Astrocyte of the hippocampus (primary cell): Measurements from ENCODE around the gene CACNA1G.
A peak's percentile ranks its signal among the peaks of the same experiment; 100 is the strongest.

Experiments
- DNase-seq: peaks from one replicate; pipeline ENCODE4 v3.0.0; 2011; ENCODE audit warnings: low read depth, low spot score

Gene CACNA1G

DNA sequence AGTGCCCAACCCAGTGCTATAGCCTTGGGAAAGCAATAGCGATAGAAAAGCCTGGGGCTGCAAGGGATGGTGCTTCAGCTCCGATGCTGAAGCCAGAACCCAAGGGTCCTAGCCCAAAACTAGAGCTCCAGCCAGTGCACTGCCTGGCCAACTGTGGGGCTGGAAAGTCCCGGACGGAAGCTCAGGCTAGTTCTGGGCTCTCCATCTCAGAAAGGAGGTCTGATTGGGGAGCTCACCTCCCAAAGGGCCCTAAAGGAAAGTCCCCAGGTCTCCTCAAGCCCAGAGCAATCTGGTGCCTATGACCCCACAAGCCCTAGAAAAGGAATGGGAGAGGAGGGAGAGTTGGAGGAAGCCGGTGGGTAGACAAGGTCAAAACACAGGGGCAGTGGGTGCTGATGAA lies 72.1 kb downstream of the CACNA1G start:
- no peak for DNase-seq

DNA sequence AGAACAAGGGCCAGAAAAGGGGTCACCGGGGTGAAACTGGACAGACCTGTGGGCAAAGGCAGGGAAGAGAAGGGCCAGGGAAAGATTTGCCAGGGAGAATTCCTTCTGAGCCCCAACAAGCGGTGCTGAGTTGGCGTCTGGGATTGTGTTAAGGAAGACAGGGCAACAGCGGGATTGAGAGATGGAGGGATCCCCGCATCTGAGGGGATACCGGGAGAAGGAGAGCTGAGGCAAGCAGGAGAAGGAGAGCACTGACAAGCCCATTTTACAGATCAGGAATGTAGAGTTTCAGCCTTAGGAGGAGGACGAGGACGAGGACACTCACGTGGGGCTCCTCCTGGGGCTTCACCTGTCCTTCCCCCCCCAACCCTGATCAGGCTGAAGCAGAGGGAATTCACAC lies 73.2 kb downstream of the CACNA1G start:
- DNase-seq = no peak

DNA sequence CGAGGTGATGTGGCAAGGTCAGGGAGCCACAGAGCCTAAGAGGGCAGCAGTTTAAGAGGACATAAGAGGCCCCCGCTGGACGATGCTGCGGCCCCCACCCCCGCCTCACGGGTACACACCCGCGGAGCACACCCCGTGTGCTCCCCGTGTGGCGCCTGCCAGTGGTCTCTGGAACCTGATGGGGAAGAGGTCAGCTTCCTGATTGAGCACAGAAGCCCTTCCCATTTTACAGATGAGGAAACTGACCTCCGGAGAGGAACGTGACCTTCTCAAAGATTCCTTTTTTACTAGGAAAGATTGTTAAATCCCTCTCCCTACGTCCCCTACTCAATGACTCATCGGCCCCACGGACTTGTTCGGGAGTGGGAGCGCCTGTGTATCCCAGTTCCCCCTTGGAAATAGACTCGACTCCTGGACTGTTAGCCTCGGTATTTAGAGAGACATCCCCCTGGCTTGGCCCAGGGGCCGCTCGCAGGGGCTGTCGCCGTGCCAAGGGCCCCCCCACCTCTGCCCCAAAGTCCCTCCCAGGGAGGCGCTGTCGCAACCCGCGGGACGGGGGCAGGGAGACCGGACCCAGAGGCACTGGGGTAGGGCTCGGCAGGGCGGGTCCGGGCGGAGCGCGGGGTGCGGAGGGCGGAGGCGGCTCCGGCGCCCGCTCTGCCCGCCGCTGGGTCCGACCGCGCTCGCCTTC lies 73.9 kb downstream of the CACNA1G start, which contains the start of gene ABCC3:
Gene ABCC3 (plus strand): TSS at position 658 of the 691 bp plus-strand sequence. CDS start 56 bp downstream, outside the sequence.
- DNase-seq = peak; percentile 70

DNA sequence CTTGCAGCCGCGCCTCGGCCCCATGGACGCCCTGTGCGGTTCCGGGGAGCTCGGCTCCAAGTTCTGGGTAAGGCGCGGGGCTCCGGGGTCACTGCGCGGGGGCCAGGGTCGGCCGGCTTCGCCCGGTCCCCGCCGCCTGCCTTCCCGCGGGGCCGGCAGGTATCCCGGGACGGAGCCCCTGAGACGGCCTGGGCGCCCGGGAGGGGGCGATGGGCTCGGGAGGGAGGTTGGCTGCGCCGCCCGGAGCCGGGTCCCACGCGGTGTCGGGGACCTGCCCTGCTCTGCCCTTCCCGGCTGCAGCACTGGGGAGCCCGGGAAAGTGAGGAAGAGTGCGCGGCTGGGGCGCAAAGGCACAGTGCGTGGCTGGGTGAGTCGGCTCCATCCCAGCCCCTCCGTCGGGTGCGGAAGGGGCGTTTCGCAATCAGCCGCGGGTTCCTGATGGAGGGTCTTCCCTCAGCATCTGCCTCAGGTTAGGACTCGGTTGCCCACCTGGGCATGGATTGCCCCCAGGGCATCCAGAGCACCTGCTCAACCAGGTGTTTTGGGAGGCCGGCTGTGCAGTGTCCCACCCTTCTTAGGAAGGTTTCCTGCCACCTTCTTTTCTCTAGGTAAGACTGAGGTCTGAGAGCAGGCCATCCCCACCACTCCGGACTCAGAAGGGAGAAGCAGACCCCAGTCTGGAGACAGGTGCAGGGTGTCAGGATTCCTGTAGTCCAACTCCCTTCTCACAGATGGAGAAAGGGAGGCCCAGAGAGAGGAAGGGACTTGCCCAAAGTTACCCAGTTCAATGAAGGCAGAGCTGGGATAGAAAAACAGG lies 74.6 kb downstream of the CACNA1G start:
- peak; percentile 48 for DNase-seq

DNA sequence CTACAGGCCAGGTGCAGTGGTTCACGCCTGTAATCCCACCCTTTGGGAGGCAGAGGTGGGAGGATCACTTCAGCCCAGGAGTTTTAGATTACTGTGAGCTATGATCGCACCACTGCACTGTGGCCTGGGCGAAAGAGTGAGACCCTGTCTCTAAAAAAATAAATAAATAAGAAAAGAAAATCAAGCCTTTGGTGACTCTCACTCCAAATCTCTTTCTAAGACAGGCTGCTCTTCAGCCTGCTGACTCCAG lies 75.1 kb downstream of the CACNA1G start:
- DNase-seq = no peak

DNA sequence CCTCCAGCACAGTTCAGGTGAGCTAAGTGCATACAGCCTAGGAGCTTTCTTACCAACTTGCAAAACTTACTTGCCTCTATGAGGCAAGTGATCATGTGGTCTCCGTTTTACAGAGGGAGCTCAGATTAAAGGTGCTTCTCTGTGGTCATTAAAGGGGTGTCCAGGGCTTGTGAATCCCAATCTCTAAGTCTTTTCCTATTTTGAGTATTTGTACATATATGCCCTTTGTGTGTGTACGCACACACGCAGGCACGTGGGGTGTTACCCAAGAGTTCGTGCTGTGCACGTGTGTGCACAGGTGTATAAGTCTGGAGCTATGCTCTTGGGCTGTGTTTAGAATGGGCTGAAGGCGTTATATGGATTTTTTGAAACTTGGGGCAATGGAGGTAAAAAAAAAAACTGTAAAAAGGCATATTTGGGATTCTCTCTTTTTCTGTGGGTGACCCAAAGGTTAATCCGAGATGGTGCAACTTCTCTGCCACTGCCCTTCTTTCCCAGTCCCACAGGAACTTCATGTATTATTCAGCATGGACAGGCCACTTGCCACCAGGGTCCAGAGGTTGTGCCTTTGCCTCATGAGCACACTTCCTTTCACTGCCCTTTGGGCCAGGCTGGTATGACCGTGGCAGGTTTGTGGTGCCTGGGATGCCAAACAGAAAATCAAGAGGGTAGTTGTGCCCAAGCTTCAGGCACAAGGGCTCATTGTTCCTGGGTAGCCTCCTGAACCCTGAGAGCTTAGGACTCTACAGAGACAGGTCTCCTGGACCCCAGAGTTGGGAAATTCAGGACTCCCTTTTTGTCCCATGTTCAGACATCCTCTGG lies 75.7 kb downstream of the CACNA1G start:
- no peak for DNase-seq

DNA sequence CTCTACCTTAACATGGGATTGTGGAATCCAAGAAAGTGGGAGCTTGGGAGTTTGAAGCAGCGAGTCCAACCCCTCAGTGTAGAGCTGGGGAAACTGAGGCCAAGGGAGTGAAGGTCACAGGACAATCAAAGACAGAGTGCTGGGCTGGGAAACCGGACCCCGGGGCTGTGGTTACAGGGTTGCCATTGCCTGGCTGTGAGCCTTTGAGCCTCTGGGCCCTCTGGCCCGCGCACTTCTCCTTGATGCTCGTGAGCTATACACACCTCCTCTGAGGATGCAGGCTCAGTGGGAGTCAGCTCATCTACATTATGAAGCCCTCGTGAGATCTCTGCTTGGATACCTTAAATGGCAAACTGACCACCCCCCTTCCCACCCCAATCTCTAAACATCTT lies 76.3 kb downstream of the CACNA1G start:
- no peak for DNase-seq

DNA sequence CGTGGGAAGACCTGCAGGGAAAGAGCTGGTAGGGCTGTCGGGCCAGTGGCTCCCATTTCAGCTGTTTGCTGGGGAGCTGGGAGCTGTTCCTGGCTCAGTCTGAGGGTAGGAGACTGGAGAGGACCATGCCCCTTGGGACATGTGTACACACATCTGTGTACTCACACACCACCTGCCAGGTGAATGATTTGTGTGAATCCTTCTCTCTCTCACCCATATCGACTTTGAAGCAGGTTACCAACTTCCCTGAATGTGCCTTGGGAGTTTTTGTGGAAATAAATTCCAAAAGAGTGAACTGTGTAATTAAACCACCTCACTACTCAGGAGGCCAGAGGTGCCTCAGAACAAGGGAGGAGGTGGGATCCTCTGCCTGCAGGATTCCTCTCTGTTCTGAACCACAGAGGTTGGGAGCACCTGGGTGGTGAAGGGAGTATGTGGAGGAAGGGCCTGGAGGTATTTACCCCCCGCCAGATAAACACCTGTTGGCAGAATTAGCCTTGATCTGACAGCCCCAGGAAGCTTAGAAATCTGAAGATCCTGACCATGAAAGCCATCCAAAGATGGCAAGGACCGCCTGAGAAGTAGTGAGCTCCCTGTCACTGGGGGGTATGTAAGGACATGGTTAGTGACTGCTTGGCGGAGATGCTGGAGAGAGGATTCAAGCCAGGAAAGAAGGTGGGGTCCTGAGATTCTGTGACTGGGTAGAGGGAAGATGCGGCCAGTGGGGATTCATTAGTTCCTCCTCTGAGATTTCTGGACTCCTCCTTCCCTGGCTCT lies 77.5 kb downstream of the CACNA1G start:
- DNase-seq = no peak

DNA sequence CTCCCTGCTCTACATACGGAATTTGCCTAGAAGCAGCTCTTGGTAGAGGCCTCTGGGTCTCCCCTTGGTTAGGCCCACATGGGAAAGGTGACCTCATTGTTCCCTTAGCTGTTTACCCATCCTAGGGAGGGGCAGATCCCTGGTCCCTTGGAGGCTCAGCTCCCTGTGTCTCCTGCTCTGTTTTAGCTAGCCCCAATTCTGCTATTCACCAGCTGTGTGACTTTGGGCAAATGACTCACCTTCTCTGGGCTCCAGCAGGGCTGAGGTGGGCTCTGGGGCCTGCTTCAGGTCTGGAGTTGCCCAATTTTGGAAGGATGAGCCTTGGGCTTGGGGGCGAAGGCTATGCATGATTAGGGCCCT lies 78.1 kb downstream of the CACNA1G start:
- no peak for DNase-seq

DNA sequence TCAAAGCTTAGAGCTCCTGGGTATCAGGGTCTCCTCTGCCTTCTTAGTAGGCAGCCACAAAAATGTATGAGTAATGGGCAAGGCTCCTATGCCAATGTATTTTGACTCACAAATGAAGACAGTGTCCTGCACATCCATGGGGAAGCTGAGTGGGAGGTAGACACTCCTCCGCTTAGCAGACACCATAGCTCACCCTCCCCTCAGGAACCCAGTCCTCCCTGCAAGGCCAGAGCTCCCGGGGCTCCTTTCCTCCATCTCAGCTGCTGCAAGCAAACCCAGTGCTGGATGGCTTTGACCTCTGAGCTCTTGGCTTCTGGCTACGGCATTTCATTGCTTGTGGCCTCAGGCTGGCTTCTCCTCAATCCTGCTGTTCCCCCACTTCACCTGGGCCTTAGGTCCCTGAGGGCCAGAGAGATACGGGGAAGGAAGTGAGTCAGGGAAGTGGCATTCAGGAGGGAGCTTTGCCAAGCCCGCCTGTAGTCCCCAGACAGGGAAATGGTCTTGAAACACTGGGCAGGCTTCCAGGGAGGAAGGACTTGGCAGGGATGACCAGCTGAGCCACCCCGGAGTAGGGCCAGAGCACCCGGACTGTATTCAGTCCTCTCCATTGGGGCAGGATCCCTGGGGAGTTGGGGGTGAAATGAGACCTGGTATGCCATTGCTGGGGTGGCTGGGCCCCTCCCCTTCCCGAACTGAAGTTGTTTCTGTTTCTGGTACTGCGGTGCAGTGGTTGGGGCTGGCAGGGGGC lies 78.6 kb downstream of the CACNA1G start:
- DNase-seq = peak; percentile 99

DNA sequence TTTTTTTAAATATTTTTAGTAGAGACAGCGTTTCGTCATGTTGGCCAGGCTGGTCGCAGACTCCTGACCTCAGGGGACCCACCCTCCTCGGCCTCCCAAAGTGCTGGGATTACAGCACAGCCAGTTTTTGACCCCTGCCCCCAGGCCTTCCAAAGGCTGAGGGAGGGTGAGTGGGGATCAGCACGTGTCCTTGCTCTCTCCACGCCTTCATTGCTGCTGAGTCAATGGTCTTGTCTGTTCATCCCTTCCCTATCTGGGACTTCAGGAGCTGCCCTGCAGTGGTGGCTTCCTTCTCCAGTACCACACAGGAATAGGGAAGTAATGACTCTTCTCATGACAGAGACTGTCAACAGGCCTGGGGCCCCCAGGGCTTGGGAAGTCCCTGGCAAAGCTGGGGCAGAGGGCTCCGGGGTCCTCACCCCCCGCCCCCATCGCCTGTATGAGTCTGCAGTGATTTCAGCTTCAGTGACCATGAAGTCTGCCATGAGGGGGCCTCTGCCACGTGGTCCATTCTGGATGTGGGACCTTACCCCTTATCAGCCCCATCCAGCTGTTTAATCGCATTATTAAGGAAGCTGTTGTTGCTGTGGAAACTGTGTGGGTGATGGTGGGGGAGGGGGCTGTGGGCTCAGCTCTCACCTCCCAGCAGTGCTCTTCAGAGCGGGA lies 80.3 kb downstream of the CACNA1G start:
- no peak for DNase-seq

DNA sequence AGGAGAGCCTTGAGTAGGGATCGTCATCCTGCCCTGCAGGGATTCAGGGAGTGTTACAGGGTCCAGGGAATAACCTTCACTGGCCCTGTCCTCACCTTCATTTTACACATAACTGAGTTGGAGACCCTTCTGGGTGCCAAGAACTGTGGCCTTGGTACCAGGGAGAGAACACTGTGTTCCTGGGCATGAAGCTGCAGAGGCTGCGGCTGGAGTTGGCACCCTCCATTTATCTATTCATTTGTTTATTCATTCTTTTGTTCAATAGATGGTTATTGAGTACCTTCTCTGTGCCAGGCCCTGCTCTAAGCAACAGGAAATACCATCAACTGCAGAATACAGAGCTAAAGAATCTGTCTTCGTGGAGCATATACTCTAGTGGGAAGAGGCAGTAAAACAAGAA lies 80.8 kb downstream of the CACNA1G start:
- DNase-seq = no peak

DNA sequence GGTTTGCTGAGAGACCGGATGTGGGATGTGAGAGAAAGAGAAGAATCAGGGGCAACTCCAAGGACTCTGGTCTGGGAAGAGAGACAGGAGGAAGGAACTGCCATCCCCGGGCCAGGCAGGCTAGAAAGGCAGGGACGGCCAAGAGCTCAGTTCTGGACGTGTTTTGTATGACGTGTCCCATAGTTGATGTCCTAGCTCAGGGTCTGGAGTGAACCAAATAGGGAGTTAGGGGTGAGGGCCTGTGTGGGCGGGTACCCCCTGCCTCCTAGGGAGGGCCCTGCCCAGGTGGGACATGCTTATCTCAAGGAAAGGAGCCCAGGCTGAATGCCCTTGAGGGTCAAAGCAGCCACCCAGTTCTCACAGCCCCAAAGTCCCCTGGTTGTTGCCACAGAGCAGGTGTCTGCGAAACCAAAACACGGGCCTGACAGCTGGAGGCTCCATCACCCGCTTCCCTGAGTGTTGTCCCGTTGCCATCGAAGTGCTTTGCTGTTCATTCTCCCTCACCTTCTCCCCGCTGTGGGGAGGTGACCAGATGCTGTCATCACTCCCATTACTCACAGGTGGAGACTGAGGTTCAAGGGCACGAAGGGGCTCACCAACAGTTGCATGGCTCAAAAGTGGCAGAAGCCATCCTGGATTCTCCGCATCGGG lies 81.7 kb downstream of the CACNA1G start:
- no peak for DNase-seq

DNA sequence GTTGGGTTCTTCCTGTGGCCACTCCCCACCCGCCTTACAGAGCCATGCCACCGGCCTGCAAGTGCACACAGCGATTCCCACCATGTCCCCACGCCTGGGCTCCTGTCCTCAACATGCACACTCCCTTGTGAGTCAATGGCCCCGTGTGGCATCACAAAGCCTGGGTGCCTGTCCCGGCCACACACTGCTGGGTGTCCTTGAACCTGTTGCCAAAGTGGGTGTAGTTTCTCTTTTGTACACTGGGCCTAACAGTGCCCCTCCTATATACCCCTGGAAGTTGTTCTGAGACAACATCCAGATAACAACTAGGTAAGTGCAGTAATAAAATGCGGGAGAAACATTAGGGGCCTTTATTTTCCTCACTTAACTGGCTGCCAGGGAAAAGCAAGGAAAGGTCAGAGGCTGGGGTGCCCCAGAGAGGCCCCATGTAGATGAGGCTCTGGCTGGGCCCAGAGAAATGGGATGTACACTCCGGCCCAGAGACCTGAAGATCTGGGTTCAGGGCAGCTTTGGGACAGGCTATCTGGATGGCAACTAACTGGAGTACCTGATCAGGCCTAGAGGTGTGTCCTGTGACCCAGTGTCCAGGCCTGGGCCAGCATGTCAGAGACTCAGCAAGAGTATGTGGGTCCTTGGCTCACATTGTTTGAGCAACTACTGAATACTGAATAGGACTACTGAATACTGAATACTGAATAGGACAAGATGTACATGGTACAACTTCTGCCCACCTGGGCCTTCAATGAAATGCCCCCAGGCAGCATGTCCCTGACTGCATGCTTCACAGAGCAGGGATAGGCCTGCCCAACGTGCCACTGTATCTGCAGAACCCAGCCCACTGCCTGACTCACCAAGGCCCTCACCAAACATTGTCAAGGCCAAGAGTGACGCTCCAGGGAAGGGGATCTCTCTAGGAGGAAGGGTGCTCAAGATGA lies 82.5 kb downstream of the CACNA1G start:
- no peak for DNase-seq

DNA sequence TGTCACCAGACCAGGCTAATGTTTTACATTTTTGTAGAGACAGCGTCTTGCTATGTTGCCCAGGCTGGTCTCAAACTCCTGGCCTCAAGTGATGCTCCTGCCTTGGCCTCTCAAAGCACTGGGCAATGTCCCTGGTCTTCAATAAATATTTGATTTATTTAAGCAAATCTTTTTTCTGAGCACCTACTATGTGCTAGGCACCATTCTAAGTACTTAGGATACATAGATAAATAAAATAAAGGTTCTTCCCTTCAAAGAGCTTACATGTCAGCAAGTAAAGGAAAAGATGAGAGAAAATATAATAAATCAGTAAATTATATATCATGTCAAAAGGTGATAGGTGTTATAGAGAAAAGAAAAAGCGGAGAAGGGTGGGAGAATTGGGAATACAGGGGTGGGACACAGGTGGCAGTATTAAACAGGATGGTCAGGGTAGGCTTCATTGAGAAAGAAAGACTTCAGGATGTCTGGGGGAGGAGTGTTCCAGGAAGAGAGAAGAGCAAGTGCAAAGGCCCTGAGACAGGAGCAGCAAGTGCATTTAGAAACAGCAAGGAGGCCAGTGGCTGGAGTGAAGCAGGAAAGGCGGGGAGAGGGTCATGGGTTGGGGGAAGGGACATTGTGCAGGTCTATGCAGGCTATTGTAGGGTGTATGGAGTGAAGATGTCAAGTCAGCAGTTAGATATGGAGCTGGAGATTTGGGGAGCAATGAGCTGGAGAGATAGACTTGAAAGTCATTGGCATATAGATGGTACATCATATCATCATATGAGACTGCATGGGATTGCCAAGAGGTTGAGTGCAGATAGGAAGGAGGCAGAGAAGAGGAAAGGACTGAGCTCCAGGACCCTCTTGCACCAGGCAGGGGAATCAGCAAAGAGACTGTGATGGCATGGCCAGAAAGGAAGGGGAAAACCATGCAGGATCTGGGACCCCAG lies 85.5 kb downstream of the CACNA1G start:
- no peak for DNase-seq

DNA sequence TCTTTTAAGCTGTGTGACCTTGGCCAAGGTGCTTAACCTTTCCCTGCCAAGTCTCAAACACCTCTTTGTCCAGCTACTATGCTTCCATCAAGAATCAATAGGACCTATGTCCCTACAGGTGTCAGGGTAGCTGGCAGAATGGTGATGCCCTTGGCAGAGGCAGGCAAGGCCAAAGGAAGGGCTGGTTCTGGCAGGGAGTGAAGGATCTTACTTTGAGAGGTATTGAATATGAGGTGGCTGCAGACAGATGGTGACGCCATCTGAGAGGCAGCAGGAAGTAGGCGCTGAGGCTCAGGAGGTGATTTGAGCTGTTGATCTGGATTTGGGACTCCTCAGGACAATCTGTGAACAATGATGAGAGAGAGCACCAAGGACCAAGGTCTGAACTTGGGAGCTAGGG lies 86.7 kb downstream of the CACNA1G start:
- DNase-seq = no peak

DNA sequence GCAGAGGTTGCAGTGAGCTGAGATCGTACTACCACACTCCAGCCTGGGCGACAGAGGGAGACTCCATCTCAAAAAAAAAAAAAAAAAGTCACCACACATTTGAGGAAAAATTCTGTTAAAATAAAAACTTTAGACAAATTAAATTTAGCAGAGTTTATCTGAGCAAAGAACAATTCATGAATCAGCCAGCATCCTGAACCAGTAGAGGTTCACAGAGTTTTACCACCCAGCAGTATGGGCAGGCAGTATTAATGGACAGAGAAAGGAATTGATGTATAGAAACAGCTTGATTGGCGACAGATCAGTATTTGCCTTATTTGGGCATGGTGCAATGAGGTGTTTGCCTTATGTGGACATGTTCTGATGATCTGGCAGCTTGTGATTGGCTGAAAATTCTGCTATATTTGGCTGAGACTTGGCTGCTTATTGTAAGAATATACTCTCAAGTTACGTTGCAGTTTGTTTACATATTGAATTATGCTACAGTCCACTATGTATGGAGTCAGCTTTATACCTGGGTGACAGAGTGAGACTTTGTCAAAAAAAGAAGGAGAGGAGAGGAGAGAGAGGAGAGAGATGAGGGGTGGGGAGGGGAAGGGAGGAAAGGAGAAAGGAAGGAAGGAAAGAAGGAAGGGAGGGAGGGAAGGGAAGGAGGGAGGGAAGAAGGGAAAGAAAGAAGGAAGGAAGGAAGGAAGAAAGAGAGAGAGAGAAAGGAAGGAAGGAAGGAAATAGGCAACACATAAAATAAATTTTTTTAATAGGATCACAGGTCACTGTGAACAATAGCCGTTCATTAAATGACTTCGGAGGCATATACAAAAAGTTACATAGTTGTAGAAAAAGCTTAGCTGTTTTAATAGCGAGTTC lies 88.8 kb downstream of the CACNA1G start:
- DNase-seq = no peak
